GM13976 (cell line): ENCODE results near the gene ZFHX3.

Experiments
- DNase-seq: peaks from one replicate; pipeline ENCODE4 v3.0.0; 2012; ENCODE audit warnings: low spot score
- in situ Hi-C: fragments of 300-500 bp; cut with MboI; formaldehyde crosslinking; loops from one replicate; pipeline ENCODE4 v1.12.0; 2022; ENCODE audit warnings: low sequenced_read_pairs, mixed read lengths, inconsistent platforms; ENCODE audit not compliant: unreplicated experiment
- TF ChIP-seq, protein P1 (sequence below): IDR thresholded peaks from 2 replicates; pipeline ENCODE4 v1.5.1; 2012; ENCODE audit warnings: borderline replicate concordance, mild to moderate bottlenecking; ENCODE audit not compliant: insufficient read depth; ENCODE audit errors: extremely low read depth, missing control alignments, control extremely low read depth

ZFHX3 gene

DNA sequence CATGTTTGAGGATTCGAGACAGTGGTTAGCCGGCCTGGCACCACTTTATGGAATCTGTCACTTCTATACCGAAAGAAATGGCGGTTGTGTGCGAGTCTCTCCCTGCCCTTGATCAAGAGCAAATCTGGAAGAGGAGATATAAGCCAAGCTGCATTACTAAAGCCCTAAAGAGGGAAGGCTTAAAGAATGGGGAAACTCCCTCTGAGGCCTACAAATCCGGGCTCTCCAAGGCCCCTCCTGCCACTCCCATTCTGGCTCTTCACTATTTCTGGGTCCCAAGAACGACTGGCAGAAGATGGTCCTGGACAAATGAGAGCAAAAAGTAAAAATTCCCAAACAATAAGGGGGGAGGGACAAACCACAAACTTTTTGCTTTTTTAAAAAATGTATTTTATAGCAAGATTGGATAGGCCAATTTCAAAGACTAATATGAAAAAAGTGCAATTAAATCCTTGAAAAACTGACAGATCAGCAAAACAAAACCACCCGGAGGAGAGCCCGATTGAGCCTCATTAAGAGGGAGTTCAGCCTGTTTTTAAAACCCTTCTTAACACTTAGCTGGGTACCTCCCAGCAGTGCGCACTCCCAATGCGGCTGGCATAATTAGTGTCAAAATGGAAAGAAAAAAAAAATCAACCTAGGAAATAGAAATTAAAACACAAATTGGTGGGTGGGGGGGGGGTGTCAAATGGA lies 193.5 kb downstream of the ZFHX3 start:
- TF ChIP-seq, protein P1, sequence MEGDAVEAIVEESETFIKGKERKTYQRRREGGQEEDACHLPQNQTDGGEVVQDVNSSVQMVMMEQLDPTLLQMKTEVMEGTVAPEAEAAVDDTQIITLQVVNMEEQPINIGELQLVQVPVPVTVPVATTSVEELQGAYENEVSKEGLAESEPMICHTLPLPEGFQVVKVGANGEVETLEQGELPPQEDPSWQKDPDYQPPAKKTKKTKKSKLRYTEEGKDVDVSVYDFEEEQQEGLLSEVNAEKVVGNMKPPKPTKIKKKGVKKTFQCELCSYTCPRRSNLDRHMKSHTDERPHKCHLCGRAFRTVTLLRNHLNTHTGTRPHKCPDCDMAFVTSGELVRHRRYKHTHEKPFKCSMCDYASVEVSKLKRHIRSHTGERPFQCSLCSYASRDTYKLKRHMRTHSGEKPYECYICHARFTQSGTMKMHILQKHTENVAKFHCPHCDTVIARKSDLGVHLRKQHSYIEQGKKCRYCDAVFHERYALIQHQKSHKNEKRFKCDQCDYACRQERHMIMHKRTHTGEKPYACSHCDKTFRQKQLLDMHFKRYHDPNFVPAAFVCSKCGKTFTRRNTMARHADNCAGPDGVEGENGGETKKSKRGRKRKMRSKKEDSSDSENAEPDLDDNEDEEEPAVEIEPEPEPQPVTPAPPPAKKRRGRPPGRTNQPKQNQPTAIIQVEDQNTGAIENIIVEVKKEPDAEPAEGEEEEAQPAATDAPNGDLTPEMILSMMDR = no peak
- in situ Hi-C loops = no loop called here
- DNase-seq = no peak

DNA sequence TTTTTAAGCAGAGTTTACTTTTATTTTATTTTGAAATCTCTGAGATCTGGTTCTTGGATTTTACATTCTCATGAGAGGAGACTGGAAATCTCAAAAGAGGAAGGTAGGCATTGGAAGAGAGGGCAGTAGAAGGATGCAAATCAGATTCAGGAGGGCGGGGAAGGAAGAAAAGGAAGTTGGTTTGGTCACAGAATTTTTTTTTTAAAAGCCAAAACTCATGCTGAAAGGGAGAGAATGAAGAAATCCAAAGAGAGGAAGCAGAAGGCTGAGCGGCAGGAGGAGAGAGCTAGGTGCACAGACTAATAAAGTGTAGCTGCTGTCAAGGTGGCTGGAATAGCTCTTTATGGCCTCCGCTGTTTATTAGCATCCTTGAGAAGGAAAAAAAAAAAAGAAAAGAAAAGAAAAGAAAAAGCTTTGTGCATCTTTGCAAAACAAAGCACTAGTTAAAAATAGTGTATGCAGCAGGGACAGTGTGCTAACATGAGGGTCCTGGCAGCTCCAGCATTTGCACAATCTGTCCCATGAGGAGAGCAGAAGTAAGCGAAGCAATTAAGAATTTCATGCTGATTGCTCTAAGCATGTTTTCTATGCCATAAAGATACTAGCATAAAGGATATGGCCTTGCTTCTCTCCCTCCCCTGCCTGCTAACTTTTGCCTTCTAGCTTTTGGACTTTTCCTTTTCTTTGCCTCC lies 194.2 kb downstream of the ZFHX3 start:
- TF ChIP-seq, protein P1 = no peak
- in situ Hi-C loops = no loop called here
- no peak for DNase-seq

DNA sequence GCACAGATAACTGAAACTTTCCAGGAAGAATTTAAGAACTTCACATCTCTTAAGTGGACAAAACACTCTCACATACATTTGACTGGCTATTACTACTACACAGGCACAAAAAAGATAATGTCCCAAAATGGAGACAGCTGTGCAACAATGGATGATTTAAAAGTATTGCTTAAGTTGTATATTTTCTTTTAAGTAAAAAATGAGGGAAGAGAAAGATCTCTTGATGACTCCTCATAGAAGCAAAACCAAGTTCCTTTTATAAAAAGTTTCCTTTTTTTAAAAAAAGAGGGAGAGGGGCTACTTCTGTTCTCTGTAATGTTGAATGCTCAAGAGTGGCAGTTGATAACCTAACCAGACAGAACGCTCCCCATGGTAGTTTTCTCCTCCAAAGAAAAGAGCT lies 195.5 kb downstream of the ZFHX3 start:
- DNase-seq = no peak
- in situ Hi-C loops = no loop called here

DNA sequence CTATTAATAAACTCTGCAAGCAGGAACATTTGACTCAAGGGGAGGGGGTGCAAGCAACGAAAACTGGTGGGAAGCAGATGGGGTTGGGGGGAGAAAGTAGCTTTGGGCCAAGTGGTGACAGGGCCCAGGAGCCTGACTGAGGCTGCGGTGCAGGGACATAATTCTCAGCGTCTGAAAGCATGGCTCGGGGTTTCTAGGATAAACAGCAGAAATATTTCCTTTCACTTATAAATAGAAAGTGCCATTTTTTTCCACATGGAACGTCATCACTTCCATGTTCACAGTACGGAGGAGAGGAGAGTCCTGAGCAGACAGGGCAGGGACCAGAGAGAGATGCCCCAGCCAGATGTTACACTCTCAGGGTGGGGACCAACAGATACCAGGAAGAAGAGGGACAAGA lies 197.1 kb downstream of the ZFHX3 start:
- TF ChIP-seq, protein P1 = no peak
- in situ Hi-C loops = no loop called here
- DNase-seq = no peak

More for the DNA sequence above, 195.5 kb downstream of the ZFHX3 start:
- TF ChIP-seq, protein P1 = no peak

DNA sequence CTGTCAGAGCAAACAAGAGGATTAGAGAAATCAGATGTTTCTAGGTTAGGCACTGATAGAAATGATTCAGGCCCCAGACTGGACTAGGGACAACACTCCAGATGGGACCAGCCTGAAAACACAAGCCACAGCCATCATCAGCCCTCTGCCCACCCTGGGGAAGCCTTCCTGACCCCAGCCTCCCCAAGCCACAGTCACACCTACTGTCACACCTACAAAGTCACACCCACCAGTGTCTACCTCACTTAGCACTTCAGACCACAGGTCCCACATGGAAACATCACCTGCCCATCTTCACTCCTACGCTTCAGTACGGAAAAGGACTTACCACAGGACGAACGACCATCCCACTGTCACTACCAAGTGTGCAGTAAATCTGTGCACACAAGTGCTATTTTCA lies 197.9 kb downstream of the ZFHX3 start:
- in situ Hi-C loops = no loop called here
- TF ChIP-seq, protein P1 = no peak
- no peak for DNase-seq

DNA sequence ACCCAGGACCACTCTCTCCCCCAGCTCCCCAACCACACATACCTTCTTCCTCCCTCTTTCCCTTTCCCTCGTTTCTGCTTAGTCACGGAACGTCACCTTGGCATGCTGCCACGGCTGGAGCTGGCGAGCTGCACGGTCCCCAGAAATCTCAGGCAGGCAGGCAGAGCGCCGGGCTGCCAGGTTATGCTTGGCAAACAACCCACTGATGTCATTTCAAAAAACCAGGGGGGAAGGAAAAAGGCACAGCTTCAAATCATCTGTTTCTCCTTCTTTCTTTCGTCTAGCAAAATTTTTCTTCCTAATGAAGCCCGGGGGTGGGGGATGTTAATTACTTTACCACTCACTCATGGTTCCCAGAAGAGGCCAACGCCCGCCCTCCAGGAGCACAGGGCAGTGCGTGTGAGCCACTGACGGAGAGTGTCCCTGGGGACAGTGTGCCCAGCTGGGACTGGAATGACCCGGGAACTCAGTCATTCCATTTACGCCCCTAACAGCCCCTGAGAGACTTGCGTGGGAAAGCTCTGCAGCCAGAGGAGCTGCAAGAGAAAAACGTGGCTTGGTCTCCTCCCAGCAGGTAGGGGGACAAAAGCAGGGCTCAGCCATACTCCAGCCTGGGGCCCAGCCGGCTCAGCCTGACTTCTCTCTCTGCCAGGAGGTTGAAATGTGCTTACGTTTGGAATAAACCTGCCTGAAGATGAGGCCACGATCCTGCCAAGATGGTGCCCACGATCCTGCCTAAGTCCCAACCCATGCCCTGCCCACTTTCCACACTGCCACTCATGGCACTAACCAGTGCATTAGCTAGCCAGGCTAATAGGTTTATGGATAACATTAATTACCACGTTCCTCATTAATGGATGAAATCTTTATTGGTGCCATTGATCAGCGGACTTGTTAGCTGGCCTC lies 198.9 kb downstream of the ZFHX3 start:
- TF ChIP-seq, protein P1 = no peak
- in situ Hi-C loops = loop anchor here (25.0 kb wide), 2 partner anchors 337 to 338 kb away; no protein-coding TSS in a partner anchor
- DNase-seq = no peak
